ENCODE results near the gene UFSP1. TPM values are rescaled to one million over a fixed set of nuclear protein-coding genes. Genes with fewer than 3 reads are reported as not detected.

Gene UFSP1
- total and polyA plus RNA-seq, 10 of the 15 experiments (the other 5 are each of a cell fraction or from before 2014, with no cell fraction given) = 0.14 to 10.6 (median 2.8) TPM

GRCh38 chr7:100874577-100875355 lies 14.7 kb downstream of the UFSP1 start, which contains the start of gene SRRT (continued):
- TF ChIP-seq, protein P1, sequence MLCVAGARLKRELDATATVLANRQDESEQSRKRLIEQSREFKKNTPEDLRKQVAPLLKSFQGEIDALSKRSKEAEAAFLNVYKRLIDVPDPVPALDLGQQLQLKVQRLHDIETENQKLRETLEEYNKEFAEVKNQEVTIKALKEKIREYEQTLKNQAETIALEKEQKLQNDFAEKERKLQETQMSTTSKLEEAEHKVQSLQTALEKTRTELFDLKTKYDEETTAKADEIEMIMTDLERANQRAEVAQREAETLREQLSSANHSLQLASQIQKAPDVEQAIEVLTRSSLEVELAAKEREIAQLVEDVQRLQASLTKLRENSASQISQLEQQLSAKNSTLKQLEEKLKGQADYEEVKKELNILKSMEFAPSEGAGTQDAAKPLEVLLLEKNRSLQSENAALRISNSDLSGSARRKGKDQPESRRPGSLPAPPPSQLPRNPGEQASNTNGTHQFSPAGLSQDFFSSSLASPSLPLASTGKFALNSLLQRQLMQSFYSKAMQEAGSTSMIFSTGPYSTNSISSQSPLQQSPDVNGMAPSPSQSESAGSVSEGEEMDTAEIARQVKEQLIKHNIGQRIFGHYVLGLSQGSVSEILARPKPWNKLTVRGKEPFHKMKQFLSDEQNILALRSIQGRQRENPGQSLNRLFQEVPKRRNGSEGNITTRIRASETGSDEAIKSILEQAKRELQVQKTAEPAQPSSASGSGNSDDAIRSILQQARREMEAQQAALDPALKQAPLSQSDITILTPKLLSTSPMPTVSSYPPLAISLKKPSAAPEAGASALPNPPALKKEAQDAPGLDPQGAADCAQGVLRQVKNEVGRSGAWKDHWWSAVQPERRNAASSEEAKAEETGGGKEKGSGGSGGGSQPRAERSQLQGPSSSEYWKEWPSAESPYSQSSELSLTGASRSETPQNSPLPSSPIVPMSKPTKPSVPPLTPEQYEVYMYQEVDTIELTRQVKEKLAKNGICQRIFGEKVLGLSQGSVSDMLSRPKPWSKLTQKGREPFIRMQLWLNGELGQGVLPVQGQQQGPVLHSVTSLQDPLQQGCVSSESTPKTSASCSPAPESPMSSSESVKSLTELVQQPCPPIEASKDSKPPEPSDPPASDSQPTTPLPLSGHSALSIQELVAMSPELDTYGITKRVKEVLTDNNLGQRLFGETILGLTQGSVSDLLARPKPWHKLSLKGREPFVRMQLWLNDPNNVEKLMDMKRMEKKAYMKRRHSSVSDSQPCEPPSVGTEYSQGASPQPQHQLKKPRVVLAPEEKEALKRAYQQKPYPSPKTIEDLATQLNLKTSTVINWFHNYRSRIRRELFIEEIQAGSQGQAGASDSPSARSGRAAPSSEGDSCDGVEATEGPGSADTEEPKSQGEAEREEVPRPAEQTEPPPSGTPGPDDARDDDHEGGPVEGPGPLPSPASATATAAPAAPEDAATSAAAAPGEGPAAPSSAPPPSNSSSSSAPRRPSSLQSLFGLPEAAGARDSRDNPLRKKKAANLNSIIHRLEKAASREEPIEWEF (IDR thresholded peaks at IDR 0.05; ENCODE audit: insufficient replicate concordance, low read depth, low read length) = no peak
- TF ChIP-seq SREBF1 (IDR thresholded peaks at IDR 0.05; ENCODE audit: low read length) (no peak), NR2C1 (IDR thresholded peaks at IDR 0.05) (peak; percentile 73; the same call in 1 of the 2 replicates), BCL11A (IDR thresholded peaks at IDR 0.05; ENCODE audit: low read depth, low read length) (no peak), ELK1 (IDR thresholded peaks at IDR 0.05; ENCODE audit: low read depth, low read length) (peak; percentile 38), USF2 (IDR thresholded peaks at IDR 0.05; ENCODE audit: borderline replicate concordance, low read depth, low read length) (no peak; the same call in 1 of the 2 replicates), LARP7 (IDR thresholded peaks at IDR 0.05) (peak; percentile 70), ESRRA (IDR thresholded peaks at IDR 0.05; ENCODE audit: low read length) (no peak), NFXL1 (IDR thresholded peaks at IDR 0.05; ENCODE audit: borderline replicate concordance) (no peak), CBX3 (IDR thresholded peaks at IDR 0.05; ENCODE audit: borderline replicate concordance, low read depth) (no peak), CBFB (IDR thresholded peaks at IDR 0.05; ENCODE audit: low read depth) (peak; percentile 91), ZBED1 (IDR thresholded peaks at IDR 0.05; ENCODE audit: borderline replicate concordance) (0 out of 2 replicates have a peak, but pooled peaks have one; percentile 10), YY1 (IDR thresholded peaks at IDR 0.05; ENCODE audit: low read depth, low read length) (peak; percentile 97), KDM1A (IDR thresholded peaks at IDR 0.05; ENCODE audit: borderline replicate concordance) (no peak), EED (IDR thresholded peaks at IDR 0.05; ENCODE audit: low read depth) (peak; percentile 39), KAT2A (conservative IDR thresholded peaks at IDR 0.05; ENCODE audit: control insufficient read depth, low read depth, low read length) (no peak), ZNF217 (IDR thresholded peaks at IDR 0.05) (no peak), NR2C2 (IDR thresholded peaks at IDR 0.05; ENCODE audit: borderline replicate concordance, control insufficient read depth, insufficient read length, low read depth) (no peak), NBN (IDR thresholded peaks at IDR 0.05) (peak; percentile 94), IRF5 (IDR thresholded peaks at IDR 0.05; ENCODE audit: borderline replicate concordance) (peak; percentile 71), CBX5 (IDR thresholded peaks at IDR 0.05; ENCODE audit: low read depth) (no peak), SUPT20H (IDR thresholded peaks at IDR 0.05; ENCODE audit: borderline replicate concordance, control insufficient read depth, low read depth, low read length) (no peak), RAD51 (IDR thresholded peaks at IDR 0.05) (no peak)
